Caco-2 (cell line): ENCODE measurements around the gene CGB8. TPM values are rescaled to one million over a fixed set of nuclear protein-coding genes. Genes with fewer than 3 reads are reported as not detected.
"Not testable (repeated sequence)": the region's sequence is repeated elsewhere in the genome, so short reads cannot be mapped to it uniquely, and the experiment has no call there.

Experiments
- BruUV-seq: library from RNA; stranded (reverse); fragments of 400-500 nt; replicated peaks from 2 replicates; lab custom pipeline; 2021; lab: Mats Ljungman, UMichigan
- CTCF ChIA-PET: fragments of 300-600 bp; sonication (Branson Sonifier 250); formaldehyde crosslinking; loops from one replicate; lab custom pipeline; 2022; ENCODE audit warnings: antibody characterized with exemption; lab: Charles Lee
- POLR2A ChIA-PET: fragments of 300-600 bp; sonication (Branson Sonifier 250); formaldehyde crosslinking; loops from one replicate; lab custom pipeline; 2022; ENCODE audit warnings: antibody characterized with exemption; lab: Charles Lee
- DNase-seq, 2 experiments: peaks; one replicate each; pipeline versions ENCODE4 v3.0.0 to v3.0.0-alpha.2; 2020 to 2022
- H3K27me3 ChIP-seq: replicated peaks from 2 replicates; pipeline ENCODE4 v1.6.0; 2011; ENCODE audit warnings: low read length; ENCODE audit not compliant: control insufficient read depth, insufficient read depth
- H3K36me3 ChIP-seq: 2 replicates; pipeline ENCODE4 v1.5.1; 2011; ENCODE audit warnings: low read length; ENCODE audit not compliant: control insufficient read depth, insufficient read depth
- H3K4me1 ChIP-seq: fragments of 250-450 bp; sonication (Bioruptor Pico); 2 replicates; pipeline ENCODE4 v1.5.1; 2020; ENCODE audit warnings: mild to moderate bottlenecking
- H3K4me3 ChIP-seq: 2 replicates; pipeline ENCODE4 v1.5.1; 2011; ENCODE audit warnings: low read depth, mild to moderate bottlenecking, control low read depth, low read length
- H3K9me3 ChIP-seq: fragments of 250-450 bp; sonication (Bioruptor Pico); 2 replicates; pipeline ENCODE4 v1.5.1; 2020; ENCODE audit warnings: mild to moderate bottlenecking, moderate library complexity
- H3K27ac Mint-ChIP-seq: one replicate; pipeline ENCODE4 v1.8.0; 2022; ENCODE audit warnings: mixed read lengths; ENCODE audit not compliant: unreplicated experiment
- H3K27me3 Mint-ChIP-seq: one replicate; pipeline ENCODE4 v1.8.0; 2022; ENCODE audit warnings: mixed read lengths; ENCODE audit not compliant: insufficient read depth, unreplicated experiment
- H3K36me3 Mint-ChIP-seq: one replicate; pipeline ENCODE4 v1.8.0; 2022; ENCODE audit warnings: mild to moderate bottlenecking, mixed read lengths; ENCODE audit not compliant: insufficient read depth, unreplicated experiment
- H3K4me1 Mint-ChIP-seq: one replicate; pipeline ENCODE4 v1.8.0; 2022; ENCODE audit warnings: low read depth, mixed read lengths; ENCODE audit not compliant: unreplicated experiment
- H3K4me3 Mint-ChIP-seq: one replicate; pipeline ENCODE4 v1.8.0; 2022; ENCODE audit warnings: mild to moderate bottlenecking, moderate library complexity, mixed read lengths; ENCODE audit not compliant: unreplicated experiment
- H3K9me3 Mint-ChIP-seq: one replicate; pipeline ENCODE4 v1.8.0; 2022; ENCODE audit warnings: mixed read lengths; ENCODE audit not compliant: unreplicated experiment
- intact Hi-C: fragments of 100-400 bp; cut with micrococcal nuclease; formaldehyde crosslinking; loops from one replicate; pipeline ENCODE4 v1.10.0; 2022; ENCODE audit not compliant: unreplicated experiment
- total RNA-seq: library from RNA; stranded (reverse); gene quantifications from 2 replicates; pipeline ENCODE4 v1.2.3, GENCODE V29; 2022
- TF ChIP-seq, protein P1 (sequence below), 2 experiments: fragments of 200-600 bp in 1 of 2; IDR thresholded peaks; 1 replicate in 1 of 2; 2 replicates in 1 of 2; pipeline versions ENCODE4 v1.5.1 to v1.8.0; 2011 to 2022; ENCODE audit warnings: antibody characterized with exemption in 1 of 2, control low read depth in 1 of 2, inconsistent platforms in 1 of 2, low read depth in 1 of 2, low read length in 1 of 2, mild to moderate bottlenecking in 1 of 2, moderate library complexity in 1 of 2; ENCODE audit not compliant: insufficient read depth in 1 of 2, severe bottlenecking in 1 of 2, unreplicated experiment in 1 of 2

The CGB8 gene
- total RNA-seq, 1 experiment from 2014 or later, result not detected

GRCh38 chr19:49057636-49058234 is 8.8 kb upstream of the CGB8 start, which contains the start of gene CGB7:
Gene CGB7 (minus strand): TSS chr19:49057749. CDS start chr19:49055375, 2,374 bp downstream.
- H3K27me3 ChIP-seq, result no peaks in the 10 kb centered on the region
- Mint-ChIP-seq H3K9me3 (no peaks in the 10 kb centered on the region), H3K36me3 (peaks cover 6% of the 10 kb centered on the region), H3K27me3 (peaks cover 9% of the 10 kb centered on the region), H3K4me3 (peak within 1 kb of the TSS; percentile 73), H3K27ac (peak within 1 kb of the TSS; percentile 54), H3K4me1 (peaks cover 8% of the 10 kb centered on the region)
- no TSS peak for BruUV-seq
- peak within 1 kb of the TSS; percentile 51 for H3K4me3 ChIP-seq
- intact Hi-C loops, result loop anchor here (2.0 kb wide), 1 partner anchor 65 kb away; the partner anchor contains the start of genes GYS1 and RUVBL2
- TF ChIP-seq, protein P1, sequence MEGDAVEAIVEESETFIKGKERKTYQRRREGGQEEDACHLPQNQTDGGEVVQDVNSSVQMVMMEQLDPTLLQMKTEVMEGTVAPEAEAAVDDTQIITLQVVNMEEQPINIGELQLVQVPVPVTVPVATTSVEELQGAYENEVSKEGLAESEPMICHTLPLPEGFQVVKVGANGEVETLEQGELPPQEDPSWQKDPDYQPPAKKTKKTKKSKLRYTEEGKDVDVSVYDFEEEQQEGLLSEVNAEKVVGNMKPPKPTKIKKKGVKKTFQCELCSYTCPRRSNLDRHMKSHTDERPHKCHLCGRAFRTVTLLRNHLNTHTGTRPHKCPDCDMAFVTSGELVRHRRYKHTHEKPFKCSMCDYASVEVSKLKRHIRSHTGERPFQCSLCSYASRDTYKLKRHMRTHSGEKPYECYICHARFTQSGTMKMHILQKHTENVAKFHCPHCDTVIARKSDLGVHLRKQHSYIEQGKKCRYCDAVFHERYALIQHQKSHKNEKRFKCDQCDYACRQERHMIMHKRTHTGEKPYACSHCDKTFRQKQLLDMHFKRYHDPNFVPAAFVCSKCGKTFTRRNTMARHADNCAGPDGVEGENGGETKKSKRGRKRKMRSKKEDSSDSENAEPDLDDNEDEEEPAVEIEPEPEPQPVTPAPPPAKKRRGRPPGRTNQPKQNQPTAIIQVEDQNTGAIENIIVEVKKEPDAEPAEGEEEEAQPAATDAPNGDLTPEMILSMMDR (IDR thresholded peaks at IDR 0.05; ENCODE audit: insufficient read depth in 1 of 2, low read depth in 1 of 2, low read length in 1 of 2, severe bottlenecking in 1 of 2, unreplicated experiment in 1 of 2), result no peak
- ChIA-PET CTCF (interaction anchor here (1.0 to 2.8 kb wide), 7 partner anchors 10 to 141 kb away, joined by 3 to 7 read pairs (median 5); partner anchors contain the start of genes GYS1, LIN7B and RUVBL2), POLR2A (interaction anchor here (0.6 kb wide), 2 partner anchors 65 to 439 kb away, joined by 8 to 9 read pairs; partner anchors contain the start of genes GYS1 and RPL18)
- peak; percentile 85 to 87 for DNase-seq
- no peaks in the 10 kb centered on the region for H3K9me3 ChIP-seq
- no peaks in the 10 kb centered on the region for H3K36me3 ChIP-seq
- H3K4me1 ChIP-seq, result no peaks in the 10 kb centered on the region

DNA sequence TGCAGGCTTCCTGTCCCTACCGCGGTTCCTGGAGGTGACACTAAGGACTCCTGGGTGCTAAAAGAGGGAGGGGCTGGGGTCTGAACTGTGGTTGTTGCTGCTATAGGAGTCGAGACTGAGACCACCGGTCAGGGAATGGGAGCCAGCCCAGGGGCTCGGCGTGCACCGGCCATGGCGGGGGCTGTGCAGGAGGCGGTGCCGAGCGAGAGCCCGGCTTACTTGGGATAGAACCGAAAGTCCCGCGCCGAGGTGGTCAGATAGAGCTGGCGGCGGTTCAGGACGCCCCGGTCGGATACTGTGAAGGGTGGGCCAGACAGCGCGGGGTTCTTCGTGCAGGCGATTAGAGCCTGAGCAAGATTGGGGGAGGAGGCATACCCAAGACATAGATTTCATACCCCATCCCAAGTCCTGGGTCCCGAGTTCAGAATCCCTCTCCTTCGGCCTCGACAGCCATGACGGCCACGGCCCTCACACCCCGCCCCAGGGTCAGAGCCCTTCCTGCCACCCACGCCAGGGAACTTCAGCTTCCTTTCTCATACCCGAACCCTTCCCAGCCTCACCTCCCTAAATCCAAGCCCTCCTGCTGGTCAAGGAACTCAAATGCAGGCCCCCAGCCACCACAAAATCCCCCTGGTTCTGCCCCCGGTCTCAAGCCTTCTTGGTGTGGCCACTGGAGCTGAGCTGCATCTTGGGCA is 8.1 kb upstream of the CGB8 start:
- H3K27me3 Mint-ChIP-seq, H3K36me3 Mint-ChIP-seq, H3K27me3 ChIP-seq, BruUV-seq, H3K9me3 ChIP-seq, H3K9me3 Mint-ChIP-seq, H3K4me1 Mint-ChIP-seq, H3K36me3 ChIP-seq, H3K4me1 ChIP-seq: not testable (repeated sequence)
- Mint-ChIP-seq H3K4me3 (peak overlapping the region; percentile 73), H3K27ac (peak overlapping the region; percentile 3)
- POLR2A ChIA-PET, result interaction anchor here (0.6 kb wide), 1 partner anchor 64 kb away, joined by 9 read pairs; the partner anchor contains the start of gene GYS1
- CTCF ChIA-PET, result interaction anchor here (0.6 to 2.8 kb wide), 14 partner anchors 8 to 468 kb away, joined by 3 to 16 read pairs (median 5); partner anchors contain the start of genes GYS1, LIN7B, NTF4 and RUVBL2
- intact Hi-C loops, result loop anchor here (2.0 kb wide), 1 partner anchor 64 kb away; the partner anchor contains the start of genes GYS1 and RUVBL2
- DNase-seq, result peak in 1 of 2 experiments; percentile 11
- peak overlapping the region; percentile 51 for H3K4me3 ChIP-seq

GRCh38 chr19:49056101-49056901 is 7.4 kb upstream of the CGB8 start:
- TF ChIP-seq, protein P1 (IDR thresholded peaks at IDR 0.05; ENCODE audit: insufficient read depth in 1 of 2, low read depth in 1 of 2, low read length in 1 of 2, severe bottlenecking in 1 of 2, unreplicated experiment in 1 of 2), result peak; percentile 42 to 58
- peaks cover 9% of the 10 kb centered on the region for H3K27me3 Mint-ChIP-seq
- POLR2A ChIA-PET, result interaction anchor here (0.5 to 0.6 kb wide), 2 partner anchors 9 to 445 kb away, joined by 3 read pairs; partner anchors contain the start of gene NTF4
- Histone ChIP-seq H3K36me3 (no peaks in the 10 kb centered on the region), H3K27me3 (no peaks in the 10 kb centered on the region), H3K4me3 (peak overlapping the region; percentile 51), H3K4me1 (no peaks in the 10 kb centered on the region), H3K9me3 (no peaks in the 10 kb centered on the region)
- BruUV-seq, result no TSS peak
- peaks cover 8% of the 10 kb centered on the region for H3K4me1 Mint-ChIP-seq
- DNase-seq, result peak; percentile 70 to 83
- intact Hi-C loops, result loop anchor here (2.0 kb wide), 1 partner anchor 64 kb away; the partner anchor contains the start of genes GYS1 and RUVBL2
- no peak overlapping the region for H3K27ac Mint-ChIP-seq
- CTCF ChIA-PET, result interaction anchor here (0.6 to 2.8 kb wide), 13 partner anchors 9 to 467 kb away, joined by 3 to 16 read pairs (median 4); partner anchors contain the start of genes GYS1, NTF4 and RUVBL2
- H3K9me3 Mint-ChIP-seq, result no peaks in the 10 kb centered on the region
- H3K4me3 Mint-ChIP-seq, result peak overlapping the region; percentile 73
- peaks cover 6% of the 10 kb centered on the region for H3K36me3 Mint-ChIP-seq

DNA sequence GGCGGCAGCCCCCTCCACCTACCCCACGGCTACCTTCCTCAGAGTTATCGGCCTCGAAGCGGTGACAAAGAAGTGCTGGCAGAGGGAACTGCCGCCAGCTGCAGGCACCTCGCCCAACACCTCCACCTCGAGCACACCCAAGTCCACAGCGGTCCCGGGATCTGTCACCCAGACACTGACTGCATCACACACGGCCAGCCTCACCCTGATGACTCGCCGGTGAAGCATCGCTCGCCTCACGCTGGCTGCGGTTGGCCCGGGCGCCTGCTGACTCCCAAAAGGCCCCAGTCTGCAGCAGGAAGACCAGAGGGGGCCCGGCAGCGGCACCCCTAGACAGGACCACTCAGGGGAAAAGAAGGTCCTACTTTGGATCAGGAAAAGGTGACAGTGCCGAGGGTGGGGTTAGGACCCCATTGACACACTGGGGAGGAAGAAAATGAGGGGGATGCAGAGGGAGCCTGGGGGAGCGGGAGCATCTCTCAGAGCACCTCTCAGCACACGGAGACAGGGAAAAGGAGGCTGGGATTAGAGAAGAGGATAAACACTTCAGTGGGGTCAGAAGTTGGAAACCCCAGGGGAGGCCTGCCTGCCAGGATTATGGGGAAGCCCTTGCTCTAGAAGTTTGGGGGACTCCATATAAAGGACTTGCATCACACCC is 1.6 kb upstream of the CGB8 start:
- BruUV-seq, H3K27ac Mint-ChIP-seq, H3K4me1 Mint-ChIP-seq, H3K9me3 Mint-ChIP-seq, H3K36me3 Mint-ChIP-seq, intact Hi-C loops, CTCF ChIA-PET, H3K27me3 ChIP-seq, H3K4me3 Mint-ChIP-seq, POLR2A ChIA-PET, H3K4me3 ChIP-seq, H3K9me3 ChIP-seq, H3K36me3 ChIP-seq, H3K4me1 ChIP-seq, H3K27me3 Mint-ChIP-seq: not testable (repeated sequence)
- peak in 1 of 2 experiments; percentile 38 for DNase-seq
